Smooth muscle cell (in vitro differentiated cells): ENCODE data around the gene COTL1. TPM values are rescaled to one million over a fixed set of nuclear protein-coding genes. Genes with fewer than 3 reads are reported as not detected.
A peak's percentile ranks its signal among the peaks of the same experiment; 100 is the strongest.

Experiments
- DNase-seq: peaks from one replicate; lab custom pipeline; 2025; ENCODE audit not compliant: unreplicated experiment; lab: John Stamatoyannopoulos, UW
- H2AFZ ChIP-seq: fragments of 200-600 bp; sonication (generic); 2 replicates; pipeline ENCODE4 v1.6.0; 2016; ENCODE audit warnings: antibody characterized with exemption, low read depth, mild to moderate bottlenecking
- H3F3A ChIP-seq: fragments of 200-600 bp; sonication (generic); 2 replicates; pipeline ENCODE4 v1.6.0; 2017; ENCODE audit warnings: antibody characterized with exemption, low read depth
- H3K27ac ChIP-seq: fragments of 200-600 bp; sonication (generic); 2 replicates; pipeline ENCODE4 v1.5.1; 2016; ENCODE audit warnings: low read depth, mild to moderate bottlenecking
- H3K27me3 ChIP-seq: fragments of 200-600 bp; sonication (generic); 2 replicates; pipeline ENCODE4 v1.6.1; 2016; ENCODE audit warnings: low read depth, mild to moderate bottlenecking
- H3K36me3 ChIP-seq: fragments of 200-600 bp; sonication (generic); 2 replicates; pipeline ENCODE4 v1.5.1; 2016; ENCODE audit warnings: low read depth
- H3K4me1 ChIP-seq: fragments of 200-600 bp; sonication (generic); 2 replicates; pipeline ENCODE4 v1.5.1; 2016; ENCODE audit warnings: low read depth
- H3K4me2 ChIP-seq: fragments of 200-600 bp; sonication (generic); 2 replicates; pipeline ENCODE4 v1.6.0; 2016; ENCODE audit warnings: mild to moderate bottlenecking
- H3K4me3 ChIP-seq: fragments of 200-600 bp; sonication (generic); 2 replicates; pipeline ENCODE4 v1.5.1; 2016; ENCODE audit warnings: mild to moderate bottlenecking
- H3K79me2 ChIP-seq: fragments of 200-600 bp; sonication (generic); 2 replicates; pipeline ENCODE4 v1.6.0; 2016; ENCODE audit warnings: low read depth, mild to moderate bottlenecking
- H3K9ac ChIP-seq: fragments of 200-600 bp; sonication (generic); 2 replicates; pipeline ENCODE4 v1.6.0; 2016; ENCODE audit warnings: low read depth
- H3K9me3 ChIP-seq: fragments of 200-600 bp; sonication (generic); replicated peaks from 2 replicates; pipeline ENCODE4 v1.5.1; 2016; ENCODE audit warnings: low read depth
- H4K20me1 ChIP-seq: fragments of 200-600 bp; sonication (generic); 2 replicates; pipeline ENCODE4 v1.6.0; 2016; ENCODE audit warnings: low read depth
- CTCF ChIP-seq: fragments of 200-600 bp; sonication (generic); IDR thresholded peaks from 2 replicates; pipeline ENCODE4 v1.5.1; 2017; ENCODE audit warnings: borderline replicate concordance, mild to moderate bottlenecking, antibody characterized with exemption; ENCODE audit not compliant: insufficient read depth, poor library complexity, severe bottlenecking
- WGBS: methylation state at CpG from one replicate; pipeline ENCODE4 v1.1.7; 2016; ENCODE audit warnings: low lambda C conversion rate; 5-methylcytosine and 5-hydroxymethylcytosine counted together
- polyA plus RNA-seq: library from polyadenylated mRNA; unstranded; fragments of >200 nt; fragmentation: Nextera tagmentation; extraction: Ambion mirVana; gene quantifications from 2 replicates; pipeline ENCODE4 v1.2.1, GENCODE V29; 2016
- total RNA-seq: library from RNA; depleted of rRNA; stranded (reverse); fragments of >200 nt; gene quantifications from 2 replicates; pipeline ENCODE4 v1.2.3, GENCODE V29; 2014

Gene COTL1
- total and polyA plus RNA-seq, 2 experiments from 2014 or later, result 81.2 to 233 TPM

DNA sequence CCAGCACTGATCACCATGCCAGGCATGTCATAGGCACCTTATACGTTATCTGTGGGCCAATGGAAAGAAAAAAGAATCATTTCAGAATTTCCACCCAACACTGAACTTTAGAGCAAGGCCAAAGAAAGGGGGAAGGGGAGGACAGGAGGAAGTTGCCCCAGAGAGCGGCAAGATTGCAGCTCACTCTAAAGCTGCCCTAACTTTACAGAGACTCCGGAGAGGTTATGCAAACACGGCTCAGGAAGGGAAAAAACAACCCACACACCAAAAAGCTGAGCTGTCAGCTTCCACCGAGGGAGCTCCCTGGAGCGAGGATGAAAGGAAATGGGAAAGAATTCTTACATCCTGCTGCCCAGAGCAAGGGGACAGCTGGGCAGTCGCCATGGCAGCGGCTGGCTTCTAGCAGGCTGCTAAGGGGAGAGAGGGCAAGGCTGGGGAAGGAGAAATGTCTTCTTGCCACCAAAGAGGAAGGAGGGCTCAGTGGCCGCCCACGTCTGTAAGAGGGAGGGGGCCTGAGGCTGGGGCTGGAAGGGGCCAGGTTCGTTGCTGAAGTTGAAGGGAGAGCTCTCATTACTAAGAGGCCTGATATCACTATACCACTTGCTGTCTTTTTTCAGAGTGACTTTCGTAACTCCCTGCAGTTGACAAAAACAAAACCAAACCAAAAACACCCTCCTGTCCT lies 18.2 kb downstream of the COTL1 start:
- Histone ChIP-seq H3K79me2 (peaks cover 37% of the 10 kb centered on the region), H4K20me1 (peaks cover 45% of the 10 kb centered on the region), H3K4me1 (peaks cover 43% of the 10 kb centered on the region), H3K36me3 (no peaks in the 10 kb centered on the region), H3K9ac (peak overlapping the region; percentile 0), H3K9me3 (no peaks in the 10 kb centered on the region), H3K4me2 (peak overlapping the region; percentile 76), H3K27me3 (no peaks in the 10 kb centered on the region), H2AFZ (no peak overlapping the region), H3K4me3 (peak overlapping the region; percentile 14), H3K27ac (peak overlapping the region; percentile 97), H3F3A (peaks cover 34% of the 10 kb centered on the region)
- WGBS, result 8% methylated on average over 12 of the region's 12 CpGs
- TF ChIP-seq CTCF, result no peak
- peak; percentile 24 for DNase-seq

- Histone ChIP-seq H4K20me1 (peaks cover 52% of the 10 kb centered on the region), H3K4me3 (no peak overlapping the region), H3K79me2 (peaks cover 39% of the 10 kb centered on the region), H2AFZ (no peak overlapping the region), H3K4me1 (peaks cover 38% of the 10 kb centered on the region), H3K4me2 (no peak overlapping the region), H3K9me3 (no peaks in the 10 kb centered on the region), H3K36me3 (no peaks in the 10 kb centered on the region), H3F3A (peaks cover 32% of the 10 kb centered on the region), H3K27ac (no peak overlapping the region), H3K9ac (no peak overlapping the region), H3K27me3 (no peaks in the 10 kb centered on the region)
- DNase-seq, result no peak
- TF ChIP-seq CTCF, result no peak
- 71% methylated on average over 5 of the region's 6 CpGs for WGBS
These were observed 19.5 kb downstream of the COTL1 start for GRCh38 chr16:84598360-84598759.

DNA sequence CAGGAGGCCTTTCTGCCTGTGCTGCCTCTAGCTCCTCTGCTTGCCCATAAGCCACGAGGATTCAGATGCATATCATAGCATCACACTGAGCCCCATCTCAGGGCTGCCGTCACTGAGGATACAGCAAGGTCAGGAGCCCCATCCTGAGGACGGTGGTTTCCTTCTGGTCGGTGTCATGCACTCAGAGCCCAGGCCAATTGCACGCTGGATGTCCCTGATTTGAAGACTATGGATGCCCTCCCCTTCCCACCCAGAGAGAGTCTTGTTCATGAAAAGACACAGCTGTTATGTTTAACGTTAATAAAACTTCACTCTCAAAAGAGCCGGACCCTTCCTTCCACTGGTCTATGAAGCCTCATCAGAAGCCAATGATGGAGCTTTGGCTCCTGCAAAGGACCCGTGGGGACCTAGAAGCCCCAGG lies 19.9 kb downstream of the COTL1 start:
- TF ChIP-seq CTCF, result no peak
- Histone ChIP-seq H3K27ac (no peak overlapping the region), H3K9me3 (no peaks in the 10 kb centered on the region), H3K4me2 (no peak overlapping the region), H3K36me3 (no peaks in the 10 kb centered on the region), H2AFZ (no peak overlapping the region), H4K20me1 (peaks cover 55% of the 10 kb centered on the region), H3K9ac (no peak overlapping the region), H3K4me1 (peaks cover 38% of the 10 kb centered on the region), H3K27me3 (no peaks in the 10 kb centered on the region), H3F3A (peaks cover 30% of the 10 kb centered on the region), H3K79me2 (peaks cover 42% of the 10 kb centered on the region), H3K4me3 (no peak overlapping the region)
- no peak for DNase-seq
- WGBS, result 75% methylated on average over 8 of the region's 8 CpGs

- H3K79me2 ChIP-seq, result peaks cover 44% of the 10 kb centered on the region
- no peak overlapping the region for H3K4me3 ChIP-seq
- H3K27ac ChIP-seq, result no peak overlapping the region
- DNase-seq, result no peak
- H3K9me3 ChIP-seq, result no peaks in the 10 kb centered on the region
- H4K20me1 ChIP-seq, result peaks cover 53% of the 10 kb centered on the region
- H3K4me1 ChIP-seq, result peaks cover 38% of the 10 kb centered on the region
- no peak overlapping the region for H3K4me2 ChIP-seq
- H3K36me3 ChIP-seq, result no peaks in the 10 kb centered on the region
- no peak overlapping the region for H3K9ac ChIP-seq
- H3K27me3 ChIP-seq, result no peaks in the 10 kb centered on the region
- 85% methylated on average over 6 of the region's 6 CpGs for WGBS
- no peak overlapping the region for H2AFZ ChIP-seq
- peaks cover 26% of the 10 kb centered on the region for H3F3A ChIP-seq
- no peak for TF ChIP-seq CTCF
These were observed 20.4 kb downstream of the COTL1 start for GRCh38 chr16:84597528-84597896.
